ENCODE results near the gene RABGAP1L.
"Not testable (repeated sequence)": the region's sequence is repeated elsewhere in the genome, so short reads cannot be mapped to it uniquely, and the experiment has no call there.

RABGAP1L gene

DNA sequence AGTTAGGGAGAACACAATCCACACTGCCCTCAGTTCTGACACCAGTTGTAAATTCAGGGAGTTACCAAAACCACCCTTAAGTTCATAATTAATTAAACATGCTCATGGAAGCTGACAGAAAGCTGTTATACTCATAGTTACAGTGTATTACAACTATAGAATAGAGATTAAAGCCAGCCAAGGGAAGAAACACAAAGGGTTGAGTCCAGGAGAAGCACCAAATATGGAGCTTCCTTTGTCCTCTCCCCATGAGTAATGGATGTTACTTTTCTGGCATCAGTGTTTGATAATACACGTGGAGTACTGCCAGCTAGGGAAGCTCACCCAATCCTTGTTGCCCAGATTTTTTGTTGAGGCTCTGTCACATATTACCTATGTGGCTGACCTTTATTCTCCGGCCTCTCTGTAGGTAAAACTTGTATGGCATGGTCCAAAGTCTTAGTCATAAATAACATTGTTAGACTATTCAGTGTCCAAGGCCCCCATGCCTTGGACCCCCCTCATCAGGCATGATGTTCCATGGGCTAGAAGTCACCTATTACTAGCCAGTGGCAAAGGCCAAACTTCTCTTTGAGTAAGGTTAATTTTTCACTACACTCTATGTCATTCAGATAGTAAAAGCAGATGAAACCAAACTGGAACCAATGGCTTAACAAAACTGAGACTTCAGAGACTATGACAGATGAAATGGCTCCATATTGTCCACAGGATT lies 464.2 kb downstream of the RABGAP1L start:
- Histone ChIP-seq H3K4me1 (ENCODE audit: control insufficient read depth, insufficient read depth, low read length, poor library complexity, severe bottlenecking) (no peaks in the 10 kb centered on the region), H3K9me3 (ENCODE audit: control insufficient read depth, low read length) (no peaks in the 10 kb centered on the region), H3K27me3 (replicated peaks; ENCODE audit: control insufficient read depth, insufficient read depth, low read length, poor library complexity, severe bottlenecking) (no peaks in the 10 kb centered on the region), H3K27ac (ENCODE audit: insufficient read depth, low read length, poor library complexity, severe bottlenecking) (no peak overlapping the region), H3K36me3 (ENCODE audit: control insufficient read depth, insufficient read depth, low read length) (no peaks in the 10 kb centered on the region), H3K4me3 (ENCODE audit: insufficient read depth, low read depth, low read length, poor library complexity, severe bottlenecking) (no peak overlapping the region)
- no peak for DNase-seq

DNA sequence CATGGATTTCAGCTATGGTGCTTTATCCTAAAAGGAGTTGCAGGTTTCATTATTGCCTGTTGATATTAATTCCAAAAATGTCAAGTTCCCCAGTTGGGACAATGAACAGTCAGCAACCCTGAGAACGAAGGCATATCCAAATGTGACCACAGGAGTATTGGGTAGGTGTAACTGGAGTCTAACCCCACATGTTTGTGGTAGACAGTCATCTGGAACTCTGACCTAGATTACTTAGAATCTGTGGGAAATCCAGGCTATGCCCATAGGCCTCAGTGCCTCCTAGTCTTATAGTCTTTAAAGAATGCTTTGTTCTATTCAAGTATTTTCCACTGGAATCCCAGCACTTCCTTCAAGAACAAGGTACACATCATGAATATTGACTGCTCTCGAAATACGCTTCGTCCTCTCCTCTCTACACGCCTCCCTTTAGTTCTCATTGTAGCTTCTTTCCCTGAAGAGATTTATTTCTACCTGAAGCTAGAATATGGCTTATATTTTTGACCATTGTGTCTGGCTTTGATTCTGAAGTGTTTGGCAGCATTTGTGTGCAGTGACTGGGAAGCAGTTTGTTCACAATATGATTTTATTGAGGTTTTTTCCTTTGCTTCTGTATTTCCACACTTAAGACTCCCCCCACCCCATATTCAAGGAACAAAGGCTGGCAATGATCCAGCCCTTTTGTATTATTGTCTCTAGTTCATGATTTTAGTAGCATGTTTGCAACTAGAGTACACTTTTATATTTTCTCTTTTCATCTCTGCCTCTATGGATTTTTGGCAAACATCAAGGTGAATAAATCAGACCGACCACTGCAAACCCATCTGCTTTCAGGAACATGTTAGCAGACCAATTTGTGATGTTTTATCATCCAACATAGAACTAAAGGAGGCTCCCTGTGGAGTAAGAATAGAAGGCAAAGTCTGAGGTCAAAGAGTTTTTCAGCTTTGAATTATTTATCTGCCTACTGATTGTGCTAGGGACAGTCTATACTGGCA lies 467.0 kb downstream of the RABGAP1L start:
- Histone ChIP-seq H3K4me1 (ENCODE audit: control insufficient read depth, insufficient read depth, low read length, poor library complexity, severe bottlenecking) (no peaks in the 10 kb centered on the region), H3K27ac (ENCODE audit: insufficient read depth, low read length, poor library complexity, severe bottlenecking) (no peak overlapping the region), H3K9me3 (ENCODE audit: control insufficient read depth, low read length) (no peaks in the 10 kb centered on the region), H3K4me3 (ENCODE audit: insufficient read depth, low read depth, low read length, poor library complexity, severe bottlenecking) (no peak overlapping the region), H3K36me3 (ENCODE audit: control insufficient read depth, insufficient read depth, low read length) (no peaks in the 10 kb centered on the region), H3K27me3 (replicated peaks; ENCODE audit: control insufficient read depth, insufficient read depth, low read length, poor library complexity, severe bottlenecking) (no peaks in the 10 kb centered on the region)
- DNase-seq: no peak

DNA sequence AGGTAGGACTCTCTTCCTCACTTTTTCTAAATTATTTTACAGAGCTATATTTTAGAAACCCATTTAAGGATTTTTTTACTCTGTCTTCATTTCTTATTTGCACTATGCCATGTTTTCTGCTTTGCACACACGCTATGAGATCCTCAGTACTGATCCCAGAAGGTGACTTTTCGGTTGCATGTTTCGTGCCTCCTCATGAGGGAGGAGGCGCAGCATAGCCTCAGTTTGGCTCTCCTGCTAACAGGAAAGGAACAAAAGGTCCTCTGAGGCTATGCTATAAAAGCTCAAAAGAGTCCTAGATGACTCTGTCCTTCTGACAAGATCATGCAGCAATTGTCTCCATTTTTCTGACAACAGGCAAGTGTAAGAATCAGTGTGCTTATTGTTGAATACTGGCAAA lies 478.2 kb downstream of the RABGAP1L start:
- Histone ChIP-seq H3K9me3 (ENCODE audit: control insufficient read depth, low read length) (no peaks in the 10 kb centered on the region), H3K27me3 (replicated peaks; ENCODE audit: control insufficient read depth, insufficient read depth, low read length, poor library complexity, severe bottlenecking) (no peaks in the 10 kb centered on the region), H3K4me1 (ENCODE audit: control insufficient read depth, insufficient read depth, low read length, poor library complexity, severe bottlenecking) (no peaks in the 10 kb centered on the region), H3K36me3 (ENCODE audit: control insufficient read depth, insufficient read depth, low read length) (peaks cover 8% of the 10 kb centered on the region), H3K4me3 (ENCODE audit: insufficient read depth, low read depth, low read length, poor library complexity, severe bottlenecking) (no peak overlapping the region), H3K27ac (ENCODE audit: insufficient read depth, low read length, poor library complexity, severe bottlenecking) (no peak overlapping the region)
- DNase-seq: no peak

DNA sequence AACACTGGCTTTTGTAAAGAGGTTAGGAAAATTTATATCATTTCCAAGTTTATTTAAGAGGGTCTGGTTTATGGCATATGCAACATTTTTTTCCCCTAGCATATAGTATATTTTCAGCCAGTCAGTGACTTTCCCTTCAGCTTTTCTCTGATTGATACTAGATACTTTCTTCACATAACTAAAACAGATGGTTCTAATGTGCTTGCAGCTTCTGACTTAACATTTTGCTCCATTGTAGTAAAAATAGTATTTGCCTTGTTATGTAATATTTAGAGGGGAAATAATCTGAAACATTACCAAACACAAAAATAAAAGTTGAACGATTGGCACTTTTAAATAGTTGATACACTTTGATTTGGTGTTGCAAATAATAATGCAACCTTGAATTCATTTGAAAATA lies 480.1 kb downstream of the RABGAP1L start:
- Histone ChIP-seq H3K27ac (ENCODE audit: insufficient read depth, low read length, poor library complexity, severe bottlenecking) (no peak overlapping the region), H3K4me1 (ENCODE audit: control insufficient read depth, insufficient read depth, low read length, poor library complexity, severe bottlenecking) (no peaks in the 10 kb centered on the region), H3K4me3 (ENCODE audit: insufficient read depth, low read depth, low read length, poor library complexity, severe bottlenecking) (no peak overlapping the region), H3K9me3 (ENCODE audit: control insufficient read depth, low read length) (no peaks in the 10 kb centered on the region), H3K27me3 (replicated peaks; ENCODE audit: control insufficient read depth, insufficient read depth, low read length, poor library complexity, severe bottlenecking) (no peaks in the 10 kb centered on the region), H3K36me3 (ENCODE audit: control insufficient read depth, insufficient read depth, low read length) (peaks cover 8% of the 10 kb centered on the region)
- no peak for DNase-seq

DNA sequence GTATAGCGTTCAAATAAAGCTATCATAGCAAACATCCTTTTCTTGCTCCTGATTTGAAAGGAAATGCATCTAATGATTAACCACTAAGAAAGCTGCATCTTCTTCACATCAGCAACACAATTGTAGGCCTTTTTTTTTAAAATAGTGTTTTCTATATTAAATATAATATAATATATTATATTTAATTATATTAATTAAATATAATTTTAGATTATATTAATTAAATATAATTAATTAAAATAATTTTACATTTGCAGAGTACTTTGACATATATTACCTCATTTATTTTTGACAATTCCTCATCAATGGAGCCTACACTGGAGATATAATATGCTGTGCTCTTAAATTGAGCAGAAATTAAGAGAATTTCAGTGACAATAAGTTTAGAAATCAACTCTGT lies 481.5 kb downstream of the RABGAP1L start:
- no peak overlapping the region for H3K27ac ChIP-seq (ENCODE audit: insufficient read depth, low read length, poor library complexity, severe bottlenecking)
- H3K4me3 ChIP-seq (ENCODE audit: insufficient read depth, low read depth, low read length, poor library complexity, severe bottlenecking): no peak overlapping the region
- no peak for DNase-seq
- no peaks in the 10 kb centered on the region for H3K4me1 ChIP-seq (ENCODE audit: control insufficient read depth, insufficient read depth, low read length, poor library complexity, severe bottlenecking)
- H3K27me3 ChIP-seq (replicated peaks; ENCODE audit: control insufficient read depth, insufficient read depth, low read length, poor library complexity, severe bottlenecking): no peaks in the 10 kb centered on the region
- H3K9me3 ChIP-seq (ENCODE audit: control insufficient read depth, low read length): no peaks in the 10 kb centered on the region
- H3K36me3 ChIP-seq (ENCODE audit: control insufficient read depth, insufficient read depth, low read length): peaks cover 8% of the 10 kb centered on the region

DNA sequence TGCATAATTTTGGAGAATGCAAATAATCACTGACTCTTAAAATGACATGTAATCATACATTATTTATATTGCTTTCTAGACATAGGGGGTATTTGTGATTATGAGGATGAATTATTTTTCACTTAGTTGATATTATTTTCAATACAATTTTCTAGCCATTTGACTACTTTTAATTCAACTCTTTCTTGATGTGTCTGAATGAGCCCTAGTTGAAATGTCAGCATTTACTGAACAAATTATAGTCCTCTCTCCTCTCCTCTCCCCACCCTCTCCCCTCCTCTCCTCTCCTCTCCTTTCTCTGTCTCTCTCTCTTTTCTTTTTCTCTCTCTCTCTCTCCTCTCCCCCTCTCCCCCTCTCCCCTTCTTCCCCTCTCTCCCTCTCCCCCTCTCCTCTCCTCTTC lies 483.1 kb downstream of the RABGAP1L start:
- Histone ChIP-seq H3K9me3 (ENCODE audit: control insufficient read depth, low read length) (no peaks in the 10 kb centered on the region), H3K27me3 (replicated peaks; ENCODE audit: control insufficient read depth, insufficient read depth, low read length, poor library complexity, severe bottlenecking) (no peaks in the 10 kb centered on the region), H3K36me3 (ENCODE audit: control insufficient read depth, insufficient read depth, low read length) (peaks cover 2% of the 10 kb centered on the region)

DNA sequence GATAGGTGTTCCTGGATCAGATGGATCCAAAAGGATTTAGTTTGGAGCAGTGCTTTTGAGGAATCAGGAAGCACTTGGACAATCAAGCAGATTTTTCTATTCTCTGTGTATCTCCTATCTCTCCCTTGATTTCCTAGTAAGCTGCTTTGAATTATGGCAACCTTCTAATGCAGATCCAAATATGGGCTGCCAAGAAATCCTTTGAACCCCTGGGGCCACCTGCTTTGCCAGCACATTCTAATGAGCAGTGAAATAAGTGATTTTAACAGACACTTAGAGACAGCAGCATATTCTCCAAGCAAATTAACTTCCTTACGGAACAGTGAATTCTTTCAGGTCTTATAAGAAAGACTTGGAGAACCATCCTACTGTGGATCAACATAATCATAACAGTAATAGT lies 483.9 kb downstream of the RABGAP1L start:
- Histone ChIP-seq H3K27me3 (replicated peaks; ENCODE audit: control insufficient read depth, insufficient read depth, low read length, poor library complexity, severe bottlenecking) (no peaks in the 10 kb centered on the region), H3K4me3 (ENCODE audit: insufficient read depth, low read depth, low read length, poor library complexity, severe bottlenecking) (no peak overlapping the region), H3K4me1 (ENCODE audit: control insufficient read depth, insufficient read depth, low read length, poor library complexity, severe bottlenecking) (no peaks in the 10 kb centered on the region), H3K9me3 (ENCODE audit: control insufficient read depth, low read length) (no peaks in the 10 kb centered on the region), H3K36me3 (ENCODE audit: control insufficient read depth, insufficient read depth, low read length) (no peaks in the 10 kb centered on the region), H3K27ac (ENCODE audit: insufficient read depth, low read length, poor library complexity, severe bottlenecking) (no peak overlapping the region)
- no peak for DNase-seq

More for the DNA sequence above, 483.1 kb downstream of the RABGAP1L start:
- H3K27ac ChIP-seq (ENCODE audit: insufficient read depth, low read length, poor library complexity, severe bottlenecking): no peak overlapping the region
- no peak for DNase-seq
- no peak overlapping the region for H3K4me3 ChIP-seq (ENCODE audit: insufficient read depth, low read depth, low read length, poor library complexity, severe bottlenecking)
- H3K4me1 ChIP-seq (ENCODE audit: control insufficient read depth, insufficient read depth, low read length, poor library complexity, severe bottlenecking): no peaks in the 10 kb centered on the region

DNA sequence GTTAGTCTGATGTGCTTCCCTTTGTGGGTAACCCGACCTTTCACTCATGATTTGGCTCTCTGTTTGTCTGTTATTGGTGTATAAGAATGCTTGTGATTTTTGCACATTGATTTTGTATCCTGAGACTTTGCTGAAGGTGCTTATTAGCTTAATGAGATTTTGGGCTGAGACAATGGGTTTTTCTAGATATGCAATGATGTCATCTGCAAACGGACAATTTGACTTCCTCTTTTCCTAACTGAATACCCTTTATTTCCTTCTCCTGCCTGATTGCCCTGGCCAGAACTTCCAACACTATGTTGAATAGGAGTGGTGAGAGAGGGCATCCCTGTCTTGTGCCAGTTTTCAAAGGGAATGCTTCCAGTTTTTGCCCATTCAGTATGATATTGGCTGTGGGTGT lies 490.3 kb downstream of the RABGAP1L start:
- not testable (repeated sequence) for H3K4me1 ChIP-seq (ENCODE audit: control insufficient read depth, insufficient read depth, low read length, poor library complexity, severe bottlenecking); DNase-seq; H3K4me3 ChIP-seq (ENCODE audit: insufficient read depth, low read depth, low read length, poor library complexity, severe bottlenecking); H3K27ac ChIP-seq (ENCODE audit: insufficient read depth, low read length, poor library complexity, severe bottlenecking); H3K27me3 ChIP-seq (replicated peaks; ENCODE audit: control insufficient read depth, insufficient read depth, low read length, poor library complexity, severe bottlenecking); H3K9me3 ChIP-seq (ENCODE audit: control insufficient read depth, low read length); H3K36me3 ChIP-seq (ENCODE audit: control insufficient read depth, insufficient read depth, low read length)

DNA sequence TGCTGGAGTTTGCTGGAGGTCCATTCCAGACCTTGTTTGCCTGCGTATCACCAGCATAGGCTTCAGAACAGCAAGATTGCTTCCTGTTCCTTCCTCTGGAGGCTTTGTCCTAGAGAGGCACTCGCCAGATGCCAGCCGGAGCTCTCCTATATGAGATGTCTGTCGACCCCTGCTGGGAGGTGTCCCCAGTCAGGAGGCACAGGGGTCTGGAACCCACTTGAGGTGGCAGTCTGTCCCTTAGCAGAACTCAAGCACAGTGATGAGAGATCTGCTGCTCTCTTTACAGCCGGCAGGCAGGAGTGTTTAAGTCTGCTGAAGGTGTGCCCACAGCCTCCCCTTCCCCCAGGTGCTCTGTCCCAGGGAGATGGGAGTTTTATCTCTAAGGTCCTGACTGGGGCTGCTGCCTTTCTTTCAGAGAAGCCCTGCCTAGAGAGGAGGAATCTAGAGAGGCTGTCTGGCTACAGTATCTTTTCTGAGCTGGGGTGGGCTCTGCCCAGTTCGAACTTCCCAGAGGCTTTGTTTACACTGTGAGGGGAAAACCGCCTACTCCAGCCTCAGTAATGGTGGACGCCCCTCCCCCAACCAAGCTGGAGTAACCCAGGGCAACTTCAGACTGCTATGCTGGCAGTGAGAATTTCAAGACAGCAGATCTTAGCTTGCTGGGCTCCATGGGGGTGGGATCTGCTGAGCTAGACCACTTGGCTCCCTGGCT lies 493.4 kb downstream of the RABGAP1L start:
- no peak for DNase-seq
- Histone ChIP-seq H3K27ac (ENCODE audit: insufficient read depth, low read length, poor library complexity, severe bottlenecking) (no peak overlapping the region), H3K4me3 (ENCODE audit: insufficient read depth, low read depth, low read length, poor library complexity, severe bottlenecking) (no peak overlapping the region), H3K36me3 (ENCODE audit: control insufficient read depth, insufficient read depth, low read length) (no peaks in the 10 kb centered on the region), H3K9me3 (ENCODE audit: control insufficient read depth, low read length) (no peaks in the 10 kb centered on the region), H3K4me1 (ENCODE audit: control insufficient read depth, insufficient read depth, low read length, poor library complexity, severe bottlenecking) (no peaks in the 10 kb centered on the region), H3K27me3 (replicated peaks; ENCODE audit: control insufficient read depth, insufficient read depth, low read length, poor library complexity, severe bottlenecking) (no peaks in the 10 kb centered on the region)

Measured in effector memory CD4-positive, alpha-beta T cell (primary cell).